ENCODE results near the gene AP5S1.

The AP5S1 gene

DNA sequence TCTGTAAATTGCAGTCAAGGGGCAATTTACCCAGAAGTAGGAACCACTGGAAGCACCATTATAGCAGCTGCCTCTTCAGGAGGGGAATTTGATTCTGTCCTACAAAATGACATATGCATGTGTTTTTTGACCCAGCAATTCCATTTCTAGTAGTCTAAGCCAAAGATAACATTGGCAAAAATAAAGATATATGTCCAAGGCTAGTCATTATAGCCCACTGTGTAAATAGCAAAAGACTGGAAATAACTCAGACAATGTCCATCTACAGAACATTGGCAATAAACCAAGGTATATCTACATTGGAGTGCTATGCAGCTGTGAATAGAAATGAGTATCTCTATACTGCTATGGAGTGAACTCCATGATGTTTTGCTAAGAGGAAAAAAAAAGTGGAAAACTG, 56.3 kb downstream of the AP5S1 start:
- no peak for DNase-seq (ENCODE audit: low read depth)

Data from ELR (cell line).